Natural killer cell (primary cell): ENCODE data around the gene MYO1G. TPM values are rescaled to one million over a fixed set of nuclear protein-coding genes. Genes with fewer than 3 reads are reported as not detected.

ENCODE experiments used
- ATAC-seq, 3 donors: fragments of 150-1000 bp in 2 of 3; fragments of 200-7000 bp in 1 of 3; cut with Tn5 transposase; 1 replicate in 1 of 3; 2 replicates in 2 of 3; pipeline ENCODE4 v1.10.0; 2021; ENCODE audit warnings: mild to moderate bottlenecking in 2 of 3, moderate library complexity in 2 of 3
- DNase-seq, 2 donors: peaks; one replicate each; pipeline versions ENCODE4 v3.0.0 to v3.0.0-alpha.2; 2013 to 2021; ENCODE audit warnings: mixed read lengths in 1 of 2
- H3K27ac ChIP-seq: one replicate; pipeline ENCODE4 v1.5.1; 2013; ENCODE audit warnings: mild to moderate bottlenecking, low read length
- H3K27me3 ChIP-seq: one replicate; pipeline ENCODE4 v1.6.1; 2013; ENCODE audit warnings: low read length; ENCODE audit not compliant: control insufficient read depth, insufficient read depth
- H3K36me3 ChIP-seq: one replicate; pipeline ENCODE4 v1.6.1; 2013; ENCODE audit warnings: low read length; ENCODE audit not compliant: control insufficient read depth, insufficient read depth
- H3K4me1 ChIP-seq: one replicate; pipeline ENCODE4 v1.6.1; 2013; ENCODE audit warnings: low read length; ENCODE audit not compliant: control insufficient read depth, insufficient read depth
- H3K4me3 ChIP-seq: one replicate; pipeline ENCODE4 v1.5.1; 2013; ENCODE audit warnings: low read length
- H3K9me3 ChIP-seq: one replicate; pipeline ENCODE4 v1.6.1; 2013; ENCODE audit warnings: low read length; ENCODE audit not compliant: control insufficient read depth, insufficient read depth
- H3K27ac Mint-ChIP-seq, 2 donors: one replicate each; pipeline ENCODE4 v1.8.0; 2022; ENCODE audit warnings: mild to moderate bottlenecking in 2 of 2, mixed read lengths in 2 of 2, moderate library complexity in 1 of 2
- H3K27me3 Mint-ChIP-seq, 2 donors: one replicate each; pipeline ENCODE4 v1.8.0; 2022; ENCODE audit warnings: low read depth in 2 of 2, mixed read lengths in 2 of 2
- H3K36me3 Mint-ChIP-seq: one replicate; pipeline ENCODE4 v1.8.0; 2022; ENCODE audit warnings: mixed read lengths
- H3K4me1 Mint-ChIP-seq, 2 donors: one replicate each; pipeline ENCODE4 v1.8.0; 2022; ENCODE audit warnings: mixed read lengths in 2 of 2
- H3K4me3 Mint-ChIP-seq: one replicate; pipeline ENCODE4 v1.8.0; 2022; ENCODE audit warnings: mild to moderate bottlenecking, moderate library complexity, mixed read lengths
- H3K9me3 Mint-ChIP-seq, 2 donors: one replicate each; pipeline ENCODE4 v1.8.0; 2022; ENCODE audit warnings: mixed read lengths in 2 of 2
- WGBS: methylation state at CpG from one replicate; pipeline ENCODE4 v1.1.7; 2013; ENCODE audit warnings: missing lambda C conversion rate; ENCODE audit not compliant: insufficient coverage; 5-methylcytosine and 5-hydroxymethylcytosine counted together
- intact Hi-C: fragments of 100-400 bp; cut with micrococcal nuclease; formaldehyde crosslinking; loops from one replicate; pipeline ENCODE4 v1.14.2; 2022
- total RNA-seq, 4 donors: library from RNA; stranded (reverse); fragments of 120-200 nt in 1 of 4; gene quantifications; one replicate each; pipeline versions ENCODE4 v1.2.3 to v1.2.4, GENCODE V29; 2013 to 2022
- TF ChIP-seq, protein P1 (sequence below): fragments of 200-600 bp; IDR thresholded peaks from one replicate; pipeline ENCODE4 v1.8.0; 2022; ENCODE audit warnings: antibody characterized with exemption

Gene MYO1G
- total RNA-seq, 3 donors from 2014 or later (not counting 1 experiment from before 2014, with no cell fraction given) = 371 to 470 (median 429) TPM

DNA sequence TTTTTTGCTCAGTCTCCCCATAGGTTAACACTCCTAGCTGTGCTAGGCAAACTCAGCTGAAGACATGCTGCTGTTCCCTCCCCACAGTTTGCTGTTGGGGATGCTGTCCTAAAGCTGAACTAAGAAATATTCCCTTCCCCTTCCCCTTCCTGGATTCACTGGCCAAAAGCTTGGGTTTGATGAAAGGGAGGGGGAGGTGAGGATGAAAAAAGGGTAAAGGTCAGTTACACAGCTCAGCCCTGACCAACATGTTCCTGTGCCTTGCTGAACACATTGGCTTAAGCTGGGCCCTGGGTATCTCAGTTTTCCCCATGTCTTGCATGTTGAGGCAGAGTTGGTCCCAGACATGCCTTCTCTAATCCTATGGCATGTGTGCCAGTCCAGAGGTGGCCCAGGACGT lies 36.5 kb upstream of the MYO1G start:
- peaks cover 6% of the 10 kb centered on the region for H3K36me3 ChIP-seq
- no peaks in the 10 kb centered on the region for H3K4me1 ChIP-seq
- Mint-ChIP-seq H3K27ac (peak overlapping the region in 1 of 2 donors; percentile 52), H3K27me3 (no peaks in the 10 kb centered on the region), H3K4me3 (no peak overlapping the region), H3K4me1 (peaks cover 20 to 24% of the 10 kb centered on the region in 2 donors), H3K9me3 (no peaks in the 10 kb centered on the region), H3K36me3 (no peaks in the 10 kb centered on the region)
- no peak for DNase-seq
- TF ChIP-seq, protein P1, sequence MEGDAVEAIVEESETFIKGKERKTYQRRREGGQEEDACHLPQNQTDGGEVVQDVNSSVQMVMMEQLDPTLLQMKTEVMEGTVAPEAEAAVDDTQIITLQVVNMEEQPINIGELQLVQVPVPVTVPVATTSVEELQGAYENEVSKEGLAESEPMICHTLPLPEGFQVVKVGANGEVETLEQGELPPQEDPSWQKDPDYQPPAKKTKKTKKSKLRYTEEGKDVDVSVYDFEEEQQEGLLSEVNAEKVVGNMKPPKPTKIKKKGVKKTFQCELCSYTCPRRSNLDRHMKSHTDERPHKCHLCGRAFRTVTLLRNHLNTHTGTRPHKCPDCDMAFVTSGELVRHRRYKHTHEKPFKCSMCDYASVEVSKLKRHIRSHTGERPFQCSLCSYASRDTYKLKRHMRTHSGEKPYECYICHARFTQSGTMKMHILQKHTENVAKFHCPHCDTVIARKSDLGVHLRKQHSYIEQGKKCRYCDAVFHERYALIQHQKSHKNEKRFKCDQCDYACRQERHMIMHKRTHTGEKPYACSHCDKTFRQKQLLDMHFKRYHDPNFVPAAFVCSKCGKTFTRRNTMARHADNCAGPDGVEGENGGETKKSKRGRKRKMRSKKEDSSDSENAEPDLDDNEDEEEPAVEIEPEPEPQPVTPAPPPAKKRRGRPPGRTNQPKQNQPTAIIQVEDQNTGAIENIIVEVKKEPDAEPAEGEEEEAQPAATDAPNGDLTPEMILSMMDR = no peak
- intact Hi-C loops = no loop called here
- WGBS = 95% methylated on average over 1 of the region's 1 CpG
- ATAC-seq = no peak
- no peaks in the 10 kb centered on the region for H3K27me3 ChIP-seq
- H3K4me3 ChIP-seq = no peak overlapping the region
- H3K27ac ChIP-seq = no peak overlapping the region
- no peaks in the 10 kb centered on the region for H3K9me3 ChIP-seq

DNA sequence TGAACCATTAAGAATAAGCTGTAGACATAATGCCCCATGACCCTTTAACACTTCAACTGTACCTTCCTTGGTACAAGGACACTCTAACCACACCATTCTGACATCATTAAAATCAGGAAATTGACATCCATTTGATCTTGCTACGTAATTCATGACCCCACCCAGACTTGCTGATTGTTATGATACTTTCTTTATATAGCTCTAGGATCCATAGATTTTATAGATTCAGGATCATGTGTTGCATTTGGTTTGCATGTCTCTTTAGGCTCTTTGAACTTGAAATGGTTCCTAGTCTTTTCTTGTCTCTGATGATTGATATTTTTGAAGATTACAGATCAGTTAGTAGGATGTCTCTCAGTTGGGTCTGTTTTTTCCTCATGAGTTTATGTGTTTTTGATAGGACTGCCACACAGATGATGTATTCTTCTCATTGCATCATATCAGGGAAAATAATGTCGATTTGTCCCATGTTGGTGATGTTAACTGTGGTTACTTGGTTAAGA lies 34.7 kb upstream of the MYO1G start:
- H3K27me3 ChIP-seq = no peaks in the 10 kb centered on the region
- H3K9me3 ChIP-seq = no peaks in the 10 kb centered on the region
- TF ChIP-seq, protein P1 = no peak
- DNase-seq (peak in 1 of 2 donors; percentile 56), ATAC-seq (peak; percentile 53 to 58 (median 57))
- intact Hi-C loops = no loop called here
- no peak overlapping the region for H3K4me3 Mint-ChIP-seq
- H3K36me3 ChIP-seq = peaks cover 2% of the 10 kb centered on the region
- peaks cover 4% of the 10 kb centered on the region for H3K4me1 ChIP-seq
- H3K27me3 Mint-ChIP-seq = no peaks in the 10 kb centered on the region
- no peak overlapping the region for H3K4me3 ChIP-seq
- no peak overlapping the region for H3K27ac ChIP-seq
- H3K9me3 Mint-ChIP-seq = no peaks in the 10 kb centered on the region
- peaks cover 23 to 39% of the 10 kb centered on the region in 2 donors for H3K4me1 Mint-ChIP-seq
- WGBS = 0% methylated on average over 1 of the region's 2 CpGs
- H3K27ac Mint-ChIP-seq = peak overlapping the region in 1 of 2 donors; percentile 12
- H3K36me3 Mint-ChIP-seq = no peaks in the 10 kb centered on the region

DNA sequence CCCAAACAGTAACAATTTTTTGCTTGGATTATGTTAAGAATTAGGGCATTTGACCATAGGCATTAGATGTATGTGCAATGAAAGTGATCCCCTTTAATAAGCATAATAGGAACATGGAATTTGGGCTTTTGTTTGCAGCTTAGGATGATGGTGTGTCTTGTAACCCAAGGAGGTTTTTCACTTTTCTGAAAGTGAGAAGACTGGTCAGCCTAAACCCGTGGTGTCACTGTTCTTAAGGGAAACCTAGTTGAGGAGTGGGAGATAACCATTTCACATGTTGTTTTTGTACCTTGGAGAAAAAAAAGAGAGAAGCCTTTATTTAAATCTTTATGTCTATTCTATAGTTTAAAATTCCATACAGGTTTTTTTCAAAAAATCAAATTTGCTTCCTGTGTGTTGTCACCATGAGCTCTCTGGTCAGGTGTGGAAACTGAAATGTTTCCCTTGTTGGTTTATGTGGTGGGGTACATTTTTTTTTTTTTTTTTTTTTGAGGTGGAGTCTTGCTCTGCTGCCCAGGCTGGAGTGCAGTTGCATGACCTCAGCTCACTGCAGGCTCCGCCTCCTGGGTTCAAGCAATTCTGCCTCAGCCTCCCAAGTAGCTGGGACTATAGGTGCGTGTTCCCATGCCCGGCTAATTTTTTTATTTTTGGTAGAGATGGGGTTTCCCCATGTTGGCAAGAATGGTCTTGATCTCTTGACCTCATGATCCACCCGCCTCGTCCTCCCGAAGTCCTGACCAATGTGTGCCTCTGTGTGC lies 28.9 kb upstream of the MYO1G start:
- H3K9me3 Mint-ChIP-seq = no peaks in the 10 kb centered on the region
- peaks cover 37 to 50% of the 10 kb centered on the region in 2 donors for H3K4me1 Mint-ChIP-seq
- H3K9me3 ChIP-seq = no peaks in the 10 kb centered on the region
- peaks cover 2% of the 10 kb centered on the region for H3K36me3 ChIP-seq
- H3K4me1 ChIP-seq = peaks cover 28% of the 10 kb centered on the region
- no peak for DNase-seq
- no peaks in the 10 kb centered on the region for H3K27me3 Mint-ChIP-seq
- H3K27me3 ChIP-seq = no peaks in the 10 kb centered on the region
- no peak overlapping the region for H3K4me3 ChIP-seq
- H3K27ac ChIP-seq = no peak overlapping the region
- WGBS = 49% methylated on average over 7 of the region's 7 CpGs
- H3K27ac Mint-ChIP-seq = peak overlapping the region; percentile 48 to 64
- intact Hi-C loops = no loop called here
- no peaks in the 10 kb centered on the region for H3K36me3 Mint-ChIP-seq
- peak overlapping the region; percentile 53 for H3K4me3 Mint-ChIP-seq
- TF ChIP-seq, protein P1 = no peak
- peak; percentile 49 to 79 (median 64) for ATAC-seq
